HG03064 (cell line): ENCODE measurements around the gene CCND1.

Source experiments
- ATAC-seq: cut with Tn5 transposase; IDR thresholded peaks from one replicate; pipeline ENCODE4 v1.9.1; 2021; ENCODE audit warnings: low read depth; ENCODE audit not compliant: unreplicated experiment

CCND1 gene

GRCh38 chr11:69651834-69652620 is 11.1 kb downstream of the CCND1 start:
- ATAC-seq, result no peak

- no peak for ATAC-seq
Measured at GRCh38 chr11:69652999-69653398, 12.0 kb downstream of the CCND1 start.

- ATAC-seq, result no peak
Measured at GRCh38 chr11:69653406-69653960, 12.5 kb downstream of the CCND1 start.

GRCh38 chr11:69654001-69654659 is 13.2 kb downstream of the CCND1 start:
- no peak for ATAC-seq

DNA sequence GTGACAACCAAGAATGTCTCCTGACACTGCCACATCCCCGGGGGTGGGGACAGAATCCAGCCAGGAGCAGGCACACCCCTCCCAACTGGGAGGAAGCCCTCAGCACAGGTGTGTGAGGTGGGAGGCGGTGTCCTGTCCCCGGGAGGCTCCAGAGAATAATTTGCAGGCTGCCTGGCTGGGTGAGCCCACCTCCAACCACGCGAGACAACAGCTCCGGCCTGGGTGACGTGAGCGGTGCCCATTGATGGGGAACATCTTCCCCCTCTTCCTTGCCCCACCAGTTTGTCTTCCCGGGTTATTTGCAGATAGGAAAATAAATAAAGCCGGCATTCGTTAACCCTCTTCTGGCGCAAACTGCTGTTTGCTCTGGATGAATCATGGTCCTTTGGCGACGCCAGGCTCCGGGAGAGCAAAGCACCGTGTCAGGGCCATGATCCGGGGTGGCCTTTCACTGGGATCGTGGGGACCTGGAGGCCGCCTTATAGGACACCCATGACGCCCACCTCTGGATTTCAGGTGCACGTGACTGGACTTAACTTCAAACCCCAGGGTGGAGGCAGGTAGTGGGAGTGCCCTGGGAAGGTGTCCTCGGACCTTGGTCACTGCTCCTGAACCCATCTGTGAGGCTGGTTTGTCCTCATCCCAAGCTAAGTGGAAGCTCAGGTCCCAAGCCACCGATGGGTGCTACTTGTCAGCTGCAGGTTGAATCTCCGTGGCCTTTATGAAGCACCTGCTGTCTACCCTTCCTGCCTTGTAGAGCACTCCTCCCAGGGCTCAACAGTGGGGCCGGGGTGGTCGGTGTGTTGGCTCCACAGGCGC is 13.9 kb downstream of the CCND1 start:
- ATAC-seq, result no peak

DNA sequence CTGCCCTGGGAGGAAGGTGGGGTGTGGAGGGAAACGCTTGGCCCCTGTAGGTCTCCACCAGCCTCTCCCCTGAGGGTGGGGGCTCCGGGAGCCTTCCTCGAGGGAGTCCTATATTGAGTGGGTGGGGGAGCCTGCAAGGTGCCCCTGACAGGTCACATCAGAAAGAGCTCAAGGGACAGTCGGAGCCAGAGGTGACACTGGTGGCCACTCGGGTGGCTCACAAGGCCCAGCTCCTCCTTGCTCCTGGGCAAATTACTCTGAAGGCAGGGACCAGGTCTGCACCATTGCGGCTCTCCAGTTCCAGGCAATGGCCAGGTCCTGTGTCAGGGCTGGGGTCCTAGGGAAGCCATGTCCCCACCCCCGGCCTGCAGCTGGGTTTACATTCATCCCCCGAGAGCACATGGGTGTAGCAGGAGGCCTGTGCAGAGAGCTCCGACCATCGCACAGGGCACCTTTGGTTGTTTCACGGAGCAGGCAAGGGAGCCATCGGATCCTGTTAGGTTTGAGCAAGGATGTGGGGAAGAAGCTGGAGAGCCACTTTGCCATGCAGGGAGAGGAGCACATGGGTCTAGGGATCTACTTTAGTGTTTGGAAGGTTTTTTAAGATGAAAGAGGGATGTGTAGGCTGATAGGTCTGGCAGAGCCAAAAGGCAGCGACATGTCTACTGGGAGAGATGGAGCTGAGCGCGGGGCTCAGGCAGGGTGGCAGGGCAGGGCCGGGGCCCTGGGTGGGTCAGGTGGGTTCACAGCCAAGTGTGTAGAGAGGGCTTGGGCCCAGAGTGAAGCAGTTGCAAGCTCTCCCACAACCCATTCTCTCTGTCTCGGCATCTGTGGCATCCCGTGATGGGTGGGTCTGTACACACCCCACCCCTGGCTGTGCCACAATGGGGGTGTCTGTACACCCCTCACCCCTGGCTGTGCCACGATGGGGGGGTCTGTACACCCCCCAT is 14.8 kb downstream of the CCND1 start:
- ATAC-seq, result no peak

- ATAC-seq, result no peak
Measured at GRCh38 chr11:69656536-69657455, 15.8 kb downstream of the CCND1 start.

GRCh38 chr11:69657456-69657910 is 16.5 kb downstream of the CCND1 start:
- ATAC-seq, result no peak

- ATAC-seq, result no peak
Measured at GRCh38 chr11:69657911-69658625, 17.1 kb downstream of the CCND1 start.

DNA sequence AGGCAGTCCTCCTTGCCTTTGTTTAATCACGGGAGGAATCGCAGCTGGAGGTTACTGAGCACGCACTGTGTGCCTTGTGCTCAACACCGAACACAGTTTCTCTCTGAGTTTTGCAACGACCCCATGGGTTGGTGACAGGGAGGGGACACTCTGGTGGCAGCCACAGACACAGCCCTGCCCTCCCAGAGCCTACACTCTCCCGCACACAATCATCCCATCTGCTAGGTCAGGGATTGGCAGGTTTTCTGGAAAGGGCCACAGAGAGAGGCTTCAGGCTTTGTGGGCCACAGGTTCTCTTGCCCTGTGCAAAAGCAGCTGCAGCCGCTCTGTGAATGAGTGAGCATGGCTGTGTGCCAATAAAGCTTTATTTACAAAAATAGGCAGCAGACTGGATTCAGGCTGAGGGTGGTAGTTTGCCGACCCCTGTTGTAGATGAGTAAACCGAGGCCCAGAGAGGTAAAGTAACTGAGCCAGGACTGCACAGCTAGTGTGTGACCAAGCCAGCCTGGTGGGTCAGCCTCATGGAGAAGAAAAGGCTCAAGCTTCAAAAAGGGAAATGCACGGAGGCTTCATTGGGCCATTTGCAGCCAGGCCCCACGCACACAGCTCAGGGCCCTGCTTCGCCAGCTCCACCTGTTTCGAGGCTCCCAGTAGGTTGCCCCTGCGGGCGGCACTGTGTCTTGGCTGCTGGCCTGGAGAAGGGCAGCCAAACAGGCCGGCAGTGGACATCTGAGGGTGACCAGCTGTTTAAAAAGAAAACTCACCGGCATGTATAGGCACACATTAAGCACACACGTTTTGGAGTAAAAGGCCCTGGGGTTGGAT is 17.9 kb downstream of the CCND1 start:
- ATAC-seq, result no peak

GRCh38 chr11:69659591-69659990 is 18.6 kb downstream of the CCND1 start:
- no peak for ATAC-seq

DNA sequence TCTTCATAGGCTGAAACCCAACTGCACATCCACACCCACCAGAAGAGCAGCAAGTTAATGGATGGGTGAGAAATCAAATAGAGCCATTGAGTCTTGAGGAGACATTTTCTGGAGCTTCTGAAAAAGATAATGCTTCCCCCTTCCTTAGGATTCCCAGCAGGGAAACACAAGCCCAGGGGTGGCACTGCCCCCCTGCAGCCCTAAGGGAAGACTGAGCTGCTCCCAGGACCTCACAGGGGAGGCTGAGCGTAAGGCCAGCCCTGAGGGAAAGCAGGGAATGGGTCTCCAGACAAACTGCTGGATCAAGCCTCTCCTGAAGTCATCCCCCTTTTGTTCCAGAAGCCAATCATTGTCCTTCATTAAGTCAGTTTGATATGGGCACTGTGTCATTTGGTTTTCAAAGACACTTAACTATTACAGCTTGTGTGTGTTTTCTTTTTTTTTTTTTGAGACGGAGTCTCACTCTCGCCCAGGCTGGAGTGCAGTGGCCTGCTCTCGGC is 19.1 kb downstream of the CCND1 start:
- no peak for ATAC-seq

DNA sequence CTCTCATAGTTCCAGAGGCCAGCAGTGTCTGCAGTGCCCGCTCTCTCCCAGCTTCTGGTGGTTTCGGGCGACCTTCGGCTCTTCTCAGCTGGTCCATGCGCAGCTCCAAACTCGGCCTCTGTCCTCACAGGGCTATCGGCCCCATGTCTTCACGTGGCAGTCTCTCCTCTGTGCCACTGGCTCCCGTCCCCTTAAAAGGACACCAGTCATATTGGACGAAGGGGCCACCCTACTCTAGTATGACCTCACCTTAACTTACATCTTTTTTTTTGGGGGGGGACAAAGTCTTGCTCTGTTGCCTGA is 20.4 kb downstream of the CCND1 start:
- no peak for ATAC-seq

- no peak for ATAC-seq
Measured at GRCh38 chr11:69662021-69662698, 21.2 kb downstream of the CCND1 start.

GRCh38 chr11:69662806-69663205 is 21.9 kb downstream of the CCND1 start:
- ATAC-seq, result no peak

- no peak for ATAC-seq
Measured at GRCh38 chr11:69663326-69663725, 22.4 kb downstream of the CCND1 start.
